Sigmoid colon (tissue), 7 donors: ENCODE data around the gene ETFBKMT. TPM values are rescaled to one million over a fixed set of nuclear protein-coding genes. Genes with fewer than 3 reads are reported as not detected.
"Not testable (repeated sequence)": the region's sequence is repeated elsewhere in the genome, so short reads cannot be mapped to it uniquely, and the experiment has no call there.

Source experiments
- DNase-seq: peaks from one replicate; pipeline ENCODE4 v3.0.0-alpha.2; 2019
- H3K27ac ChIP-seq, 4 donors: fragments of 200-600 bp; sonication (generic); one replicate each; pipeline ENCODE4 v1.5.1; 2016 to 2019; ENCODE audit warnings: mild to moderate bottlenecking in 1 of 4
- H3K27me3 ChIP-seq, 3 donors: fragments of 200-600 bp; sonication (generic); one replicate each; pipeline ENCODE4 v1.5.1; 2019; ENCODE audit warnings: mild to moderate bottlenecking in 1 of 3
- H3K36me3 ChIP-seq, 4 donors: fragments of 200-600 bp; sonication (generic); one replicate each; pipeline ENCODE4 v1.5.1; 2016 to 2019
- H3K4me1 ChIP-seq, 4 donors: fragments of 200-600 bp; sonication (generic); one replicate each; pipeline ENCODE4 v1.5.1; 2017 to 2019
- H3K4me3 ChIP-seq, 4 donors: fragments of 200-600 bp; sonication (generic); one replicate each; pipeline ENCODE4 v1.5.1; 2017 to 2019; ENCODE audit warnings: mild to moderate bottlenecking in 2 of 4, moderate library complexity in 1 of 4
- H3K9me3 ChIP-seq, 4 donors: fragments of 200-600 bp in 3 of 4; sonication (generic) in 3 of 4; one replicate each; pipeline versions ENCODE4 v1.5.1 to v1.6.1; 2013 to 2019
- EP300 ChIP-seq, 4 donors: sonication (generic); formaldehyde crosslinking; IDR thresholded peaks; one replicate each; pipeline ENCODE4 v1.6.1; 2017; ENCODE audit warnings: antibody characterized with exemption in 4 of 4
- POLR2A ChIP-seq, 2 donors: fragments of 450-650 bp; IDR thresholded peaks; one replicate each; pipeline ENCODE4 v1.6.1; 2016; ENCODE audit warnings: antibody characterized with exemption in 2 of 2, mild to moderate bottlenecking in 2 of 2, moderate library complexity in 2 of 2
- POLR2AphosphoS5 ChIP-seq, 4 donors: sonication (generic); formaldehyde crosslinking; IDR thresholded peaks; one replicate each; pipeline ENCODE4 v1.6.1; 2017; ENCODE audit warnings: antibody characterized with exemption in 4 of 4
- WGBS, 2 donors: extraction: QIAGEN DNeasy Blood & Tissue Kit; methylation state at CpG; one replicate each; pipeline ENCODE4 v1.1.7; 2013; 5-methylcytosine and 5-hydroxymethylcytosine counted together
- intact Hi-C: fragments of 100-400 bp; cut with DNase I; formaldehyde crosslinking; loops from one replicate; pipeline ENCODE4 v1.15.1; 2023
- polyA plus RNA-seq, 3 donors: library from polyadenylated mRNA; stranded (reverse); fragments of 200-250 nt; gene quantifications; one replicate each; pipeline ENCODE4 v1.2.3, GENCODE V29; 2013
- total RNA-seq, 4 donors: library from RNA; depleted of rRNA; stranded (reverse); fragments of >200 nt; gene quantifications; one replicate each; pipeline ENCODE4 v1.1.0, GENCODE V29; 2016
- TF ChIP-seq, protein P1 (sequence below), 4 experiments: fragments of 450-650 bp in 3 of 4; fragments of 200-600 bp in 1 of 4; IDR thresholded peaks; one replicate each; pipeline ENCODE4 v1.5.1; 2016 to 2019; ENCODE audit warnings: antibody characterized with exemption in 4 of 4, mild to moderate bottlenecking in 3 of 4, moderate library complexity in 2 of 4
- donor health status: healthy with polysubstance abuse.
- donor health status: Bipolar disorder and iron deficiency.
- donor health status: healthy.

Gene ETFBKMT
- total and polyA plus RNA-seq, 7 donors: 1.2 to 4.4 (median 2.5) TPM

DNA sequence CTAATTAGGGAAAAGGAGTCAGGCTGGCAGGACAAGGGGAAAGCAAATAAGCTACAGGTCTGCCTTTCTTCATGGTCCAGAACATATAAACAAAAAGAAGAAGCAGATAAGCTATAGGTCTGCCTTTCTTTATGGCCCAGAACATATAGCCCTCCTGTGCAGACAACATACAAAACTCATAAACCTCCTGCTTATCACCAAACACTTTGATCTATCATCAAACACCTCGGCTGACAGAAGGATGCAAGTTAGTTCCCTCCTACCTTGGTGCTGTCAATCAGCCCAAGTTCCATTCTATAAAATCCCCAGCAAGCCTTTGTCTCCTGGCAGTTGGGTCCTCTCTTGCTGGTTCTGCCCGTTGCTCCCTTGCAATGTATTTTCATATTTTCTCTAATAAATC is 46.1 kb downstream of the ETFBKMT start:
- no peak for TF ChIP-seq EP300 (IDR thresholded peaks at IDR 0.05)
- TF ChIP-seq, protein P1, sequence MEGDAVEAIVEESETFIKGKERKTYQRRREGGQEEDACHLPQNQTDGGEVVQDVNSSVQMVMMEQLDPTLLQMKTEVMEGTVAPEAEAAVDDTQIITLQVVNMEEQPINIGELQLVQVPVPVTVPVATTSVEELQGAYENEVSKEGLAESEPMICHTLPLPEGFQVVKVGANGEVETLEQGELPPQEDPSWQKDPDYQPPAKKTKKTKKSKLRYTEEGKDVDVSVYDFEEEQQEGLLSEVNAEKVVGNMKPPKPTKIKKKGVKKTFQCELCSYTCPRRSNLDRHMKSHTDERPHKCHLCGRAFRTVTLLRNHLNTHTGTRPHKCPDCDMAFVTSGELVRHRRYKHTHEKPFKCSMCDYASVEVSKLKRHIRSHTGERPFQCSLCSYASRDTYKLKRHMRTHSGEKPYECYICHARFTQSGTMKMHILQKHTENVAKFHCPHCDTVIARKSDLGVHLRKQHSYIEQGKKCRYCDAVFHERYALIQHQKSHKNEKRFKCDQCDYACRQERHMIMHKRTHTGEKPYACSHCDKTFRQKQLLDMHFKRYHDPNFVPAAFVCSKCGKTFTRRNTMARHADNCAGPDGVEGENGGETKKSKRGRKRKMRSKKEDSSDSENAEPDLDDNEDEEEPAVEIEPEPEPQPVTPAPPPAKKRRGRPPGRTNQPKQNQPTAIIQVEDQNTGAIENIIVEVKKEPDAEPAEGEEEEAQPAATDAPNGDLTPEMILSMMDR (IDR thresholded peaks at IDR 0.05): no peak
- no peak for TF ChIP-seq POLR2AphosphoS5 (IDR thresholded peaks at IDR 0.05)
- no peak for TF ChIP-seq POLR2A (IDR thresholded peaks at IDR 0.05)
- H3K36me3 ChIP-seq: peaks cover 0 to 31% (median 6%) of the 10 kb centered on the region in 4 donors
- H3K27ac ChIP-seq: no peak overlapping the region
- DNase-seq: no peak
- 53 to 56% methylated on average over 2 of the region's 2 CpGs for WGBS, 2 donors
- intact Hi-C loops: no loop called here
- no peaks in the 10 kb centered on the region for H3K27me3 ChIP-seq
- no peak overlapping the region for H3K4me3 ChIP-seq
- H3K4me1 ChIP-seq: no peaks in the 10 kb centered on the region
- H3K9me3 ChIP-seq: peaks cover 0 to 9% (median 4%) of the 10 kb centered on the region in 4 donors

DNA sequence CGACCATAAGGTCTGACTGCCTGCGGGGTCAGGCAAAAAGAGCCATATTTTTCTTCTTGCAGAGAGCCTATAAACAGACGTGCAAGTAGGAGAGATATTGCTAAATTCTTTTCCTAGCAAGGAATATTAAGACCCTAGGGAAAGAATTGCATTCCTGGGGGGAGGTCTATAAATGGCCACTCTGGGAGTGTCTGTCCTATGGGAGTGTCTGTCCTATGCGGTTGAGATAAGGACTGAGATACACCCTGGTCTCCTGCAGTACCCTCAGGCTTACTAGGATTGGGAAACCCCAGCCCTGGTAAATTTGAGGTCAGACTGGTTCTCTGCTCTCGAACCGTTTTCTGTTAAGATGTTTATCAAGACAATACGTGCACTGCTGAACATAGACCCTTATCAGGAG is 48.6 kb downstream of the ETFBKMT start:
- intact Hi-C loops, H3K4me3 ChIP-seq: not testable (repeated sequence)
- WGBS, 2 donors: 94 to 97% methylated on average over 7 of the region's 7 CpGs

DNA sequence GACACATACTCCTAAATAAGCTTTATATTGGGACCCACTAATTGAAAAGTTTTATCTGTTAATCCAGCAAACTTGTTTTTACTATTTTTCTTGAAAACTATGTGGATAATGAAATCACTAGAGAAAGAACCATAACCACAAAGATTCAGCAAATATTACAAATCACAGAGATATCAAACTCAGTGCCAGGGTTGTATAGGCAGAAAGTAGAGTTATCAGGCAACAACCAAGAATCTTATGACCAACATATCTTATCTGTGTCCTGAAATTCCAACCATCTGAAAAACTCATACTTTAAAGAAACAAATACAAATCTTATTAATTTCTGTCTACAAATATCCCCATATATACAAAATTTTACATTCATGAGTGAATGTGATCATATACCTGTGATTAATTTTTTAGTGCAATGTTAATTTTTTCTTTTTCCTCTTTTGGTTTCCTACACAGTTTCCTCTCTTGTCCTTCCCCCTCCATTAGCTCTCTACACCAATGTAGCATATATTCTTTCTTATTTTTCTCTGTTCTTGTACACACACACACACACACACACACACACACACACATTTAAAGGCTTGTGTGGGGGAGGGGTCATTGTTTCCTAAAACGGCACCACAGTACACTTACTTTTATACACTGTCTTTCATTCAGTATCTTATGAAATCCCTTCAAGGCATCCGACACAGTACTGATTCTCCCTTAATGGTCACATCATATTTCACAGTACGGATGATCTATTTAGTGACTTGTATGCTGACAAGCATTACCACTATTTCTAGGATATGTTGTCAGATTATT is 50.7 kb downstream of the ETFBKMT start:
- H3K9me3 ChIP-seq: peaks cover 0 to 9% (median 4%) of the 10 kb centered on the region in 4 donors
- H3K4me1 ChIP-seq: no peaks in the 10 kb centered on the region
- intact Hi-C loops: no loop called here
- DNase-seq: no peak
- no peaks in the 10 kb centered on the region for H3K27me3 ChIP-seq
- H3K27ac ChIP-seq: no peak overlapping the region
- H3K36me3 ChIP-seq: peaks cover 0 to 24% (median 6%) of the 10 kb centered on the region in 4 donors
- TF ChIP-seq EP300 (IDR thresholded peaks at IDR 0.05) (no peak), POLR2AphosphoS5 (IDR thresholded peaks at IDR 0.05) (no peak), POLR2A (IDR thresholded peaks at IDR 0.05) (no peak)
- H3K4me3 ChIP-seq: no peak overlapping the region
- WGBS, 2 donors: 86 to 87% methylated on average over 3 of the region's 3 CpGs

More for the DNA sequence above, 48.6 kb downstream of the ETFBKMT start:
- not testable (repeated sequence) for H3K27me3 ChIP-seq, H3K4me1 ChIP-seq, DNase-seq, H3K9me3 ChIP-seq, H3K27ac ChIP-seq
- H3K36me3 ChIP-seq: peaks cover 0 to 24% (median 6%) of the 10 kb centered on the region in 4 donors

DNA sequence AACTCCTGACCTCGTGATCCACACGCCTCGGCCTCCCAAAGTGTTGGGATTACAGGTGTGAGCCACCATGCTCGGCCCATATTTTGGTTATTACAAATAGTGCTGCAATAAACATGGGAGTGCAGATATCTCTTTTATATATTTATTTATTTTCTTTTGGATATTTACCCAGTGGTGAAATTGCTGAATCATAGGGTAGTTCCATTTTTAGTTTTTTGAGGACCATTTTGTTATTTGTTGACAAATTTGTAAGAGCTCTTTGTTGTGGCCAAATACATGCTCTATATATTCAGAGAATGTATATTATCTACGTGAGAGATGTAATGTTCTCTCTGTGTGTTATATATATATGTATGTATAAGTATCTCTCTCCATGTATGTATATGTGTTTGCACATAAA is 53.4 kb downstream of the ETFBKMT start:
- Histone ChIP-seq H3K27me3 (no peaks in the 10 kb centered on the region), H3K27ac (no peak overlapping the region), H3K9me3 (peaks cover 0 to 8% (median 2%) of the 10 kb centered on the region in 4 donors), H3K4me1 (no peaks in the 10 kb centered on the region), H3K36me3 (peaks cover 0 to 16% (median 3%) of the 10 kb centered on the region in 4 donors), H3K4me3 (no peak overlapping the region)
- no peak for TF ChIP-seq POLR2A (IDR thresholded peaks at IDR 0.05)
- no peak for TF ChIP-seq EP300 (IDR thresholded peaks at IDR 0.05)
- TF ChIP-seq, protein P1 (IDR thresholded peaks at IDR 0.05): no peak
- TF ChIP-seq POLR2AphosphoS5 (IDR thresholded peaks at IDR 0.05): no peak
- intact Hi-C loops: no loop called here
- DNase-seq: no peak
- 96 to 98% methylated on average over 5 of the region's 5 CpGs for WGBS, 2 donors

DNA sequence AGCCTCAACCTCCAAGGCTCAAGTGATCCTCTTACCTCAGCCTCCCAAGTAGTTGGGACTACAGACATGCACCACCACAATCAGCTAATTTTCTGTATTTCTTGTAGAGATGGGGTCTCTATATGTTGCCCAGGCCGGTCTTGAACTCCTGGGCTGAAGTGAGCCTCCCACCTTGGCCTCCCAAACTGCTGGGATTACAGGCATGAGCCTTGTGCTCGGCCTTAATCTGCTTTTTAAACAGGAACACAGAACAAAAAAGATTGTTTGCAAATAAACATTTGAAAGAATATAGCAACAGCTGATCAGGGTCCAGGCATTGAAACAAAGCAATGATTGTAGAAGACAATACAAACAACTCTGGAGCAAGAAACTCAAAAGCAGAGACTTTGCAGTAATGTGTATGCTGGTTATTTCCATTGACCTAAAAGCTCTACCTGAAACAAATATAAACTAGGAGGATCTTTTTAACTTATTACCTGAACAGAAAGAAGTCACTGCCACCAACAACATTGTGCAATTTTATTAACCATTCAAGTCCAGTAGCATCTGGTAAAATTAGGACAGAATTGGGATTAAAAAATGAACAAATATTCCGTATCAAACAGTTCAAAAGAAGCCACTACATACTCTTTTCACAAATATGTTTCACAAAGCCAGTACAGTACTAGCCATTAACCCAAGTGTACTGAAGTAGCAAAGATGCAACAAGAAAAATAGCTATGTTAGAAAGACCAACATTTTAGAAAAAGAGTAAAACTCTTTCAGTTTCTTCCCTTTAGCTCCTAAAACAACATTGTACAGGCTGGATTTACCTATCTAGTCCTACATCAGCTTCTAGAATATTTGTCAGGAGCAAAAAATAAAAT is 55.2 kb downstream of the ETFBKMT start:
- TF ChIP-seq EP300 (IDR thresholded peaks at IDR 0.05) (no peak), POLR2AphosphoS5 (IDR thresholded peaks at IDR 0.05) (no peak)
- TF ChIP-seq, protein P1 (IDR thresholded peaks at IDR 0.05): no peak
- H3K36me3 ChIP-seq: peaks cover 0 to 11% (median 3%) of the 10 kb centered on the region in 4 donors
- H3K4me3 ChIP-seq: no peak overlapping the region
- no peaks in the 10 kb centered on the region for H3K27me3 ChIP-seq
- H3K4me1 ChIP-seq: no peaks in the 10 kb centered on the region
- no peaks in the 10 kb centered on the region for H3K9me3 ChIP-seq
- intact Hi-C loops: no loop called here
- no peak for DNase-seq
- H3K27ac ChIP-seq: no peak overlapping the region
- 94 to 97% methylated on average over 3 of the region's 3 CpGs for WGBS, 2 donors
